HG02852 (cell line): ENCODE measurements around the gene ERCC3.
"Not testable (repeated sequence)": the region's sequence is repeated elsewhere in the genome, so short reads cannot be mapped to it uniquely, and the experiment has no call there.

Source experiments
- ATAC-seq: cut with Tn5 transposase; IDR thresholded peaks from one replicate; pipeline ENCODE4 v1.9.1; 2021; ENCODE audit warnings: mild to moderate bottlenecking, moderate library complexity; ENCODE audit not compliant: unreplicated experiment

The ERCC3 gene

DNA sequence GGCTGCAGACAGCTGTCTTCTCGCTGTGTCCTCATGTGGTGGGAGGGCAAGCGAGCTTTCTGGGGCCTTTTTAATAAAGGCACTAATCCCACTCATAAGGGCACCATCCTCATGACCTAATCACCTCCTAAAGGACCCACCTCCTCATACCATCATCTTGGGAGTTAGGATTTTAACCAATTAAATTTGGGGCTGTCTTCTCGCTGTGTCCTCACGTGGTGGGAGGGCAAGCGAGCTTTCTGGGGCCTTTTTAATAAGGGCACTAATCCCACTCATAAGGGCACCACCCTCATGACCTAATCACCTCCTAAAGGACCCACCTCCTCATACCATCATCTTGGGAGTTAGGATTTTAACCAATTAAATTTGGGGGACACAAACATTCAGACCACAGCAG, 66.7 kb downstream of the ERCC3 start:
- ATAC-seq: not testable (repeated sequence)

DNA sequence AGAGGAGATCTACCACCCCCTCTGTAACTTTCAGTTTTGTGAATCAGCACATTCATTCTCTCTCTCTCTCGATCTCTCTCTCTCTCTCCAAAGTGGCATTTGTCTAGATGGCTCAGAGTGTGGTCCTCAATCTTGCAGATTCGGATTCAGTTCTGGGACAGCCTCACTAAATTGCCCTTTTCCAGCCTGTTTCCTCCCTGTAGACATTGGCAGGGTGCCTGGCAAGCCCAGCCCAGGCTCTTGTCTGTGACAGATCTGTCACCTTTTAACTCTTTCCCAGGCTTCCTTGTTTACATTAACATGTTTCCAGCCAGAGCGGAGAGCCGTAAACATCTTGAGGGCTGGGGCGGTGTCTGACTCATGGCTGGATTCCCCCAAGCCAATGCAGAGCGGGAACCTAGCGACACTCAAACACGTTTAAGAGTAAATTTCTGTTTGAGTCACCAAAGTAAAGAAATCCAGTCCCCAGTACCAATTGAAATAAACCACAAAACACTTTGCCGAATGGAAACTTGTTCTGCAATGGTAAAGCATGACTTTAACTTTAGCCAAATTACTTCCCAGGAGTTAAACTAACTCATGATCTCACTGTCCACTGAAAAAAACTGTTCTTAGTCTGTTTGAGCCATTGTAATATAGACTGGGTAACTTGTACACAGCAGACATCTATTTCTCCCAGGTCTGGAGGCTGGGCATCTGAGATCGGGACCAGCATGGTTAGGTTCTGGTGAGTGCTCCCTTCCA, 67.3 kb downstream of the ERCC3 start:
- peak; percentile 92 for ATAC-seq

DNA sequence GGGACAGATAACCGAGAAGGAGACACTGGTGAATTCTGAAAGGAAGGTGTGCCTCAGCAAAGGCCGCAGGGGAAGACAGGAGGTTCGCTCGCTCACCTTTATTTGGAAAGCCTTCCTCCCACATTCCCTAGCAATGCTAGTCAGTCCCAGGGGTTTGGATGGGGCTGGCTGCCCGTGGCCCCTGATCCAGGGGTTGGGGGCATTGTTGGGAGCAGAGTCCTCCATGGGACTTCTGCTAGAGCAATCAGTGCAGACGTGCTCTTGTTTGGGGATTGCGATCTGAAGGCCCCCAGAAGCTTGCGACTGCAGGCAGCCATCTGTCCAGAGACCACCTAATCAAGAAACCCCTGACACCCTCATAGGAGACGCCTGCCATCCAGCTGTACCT, 67.8 kb downstream of the ERCC3 start:
- ATAC-seq: no peak

DNA sequence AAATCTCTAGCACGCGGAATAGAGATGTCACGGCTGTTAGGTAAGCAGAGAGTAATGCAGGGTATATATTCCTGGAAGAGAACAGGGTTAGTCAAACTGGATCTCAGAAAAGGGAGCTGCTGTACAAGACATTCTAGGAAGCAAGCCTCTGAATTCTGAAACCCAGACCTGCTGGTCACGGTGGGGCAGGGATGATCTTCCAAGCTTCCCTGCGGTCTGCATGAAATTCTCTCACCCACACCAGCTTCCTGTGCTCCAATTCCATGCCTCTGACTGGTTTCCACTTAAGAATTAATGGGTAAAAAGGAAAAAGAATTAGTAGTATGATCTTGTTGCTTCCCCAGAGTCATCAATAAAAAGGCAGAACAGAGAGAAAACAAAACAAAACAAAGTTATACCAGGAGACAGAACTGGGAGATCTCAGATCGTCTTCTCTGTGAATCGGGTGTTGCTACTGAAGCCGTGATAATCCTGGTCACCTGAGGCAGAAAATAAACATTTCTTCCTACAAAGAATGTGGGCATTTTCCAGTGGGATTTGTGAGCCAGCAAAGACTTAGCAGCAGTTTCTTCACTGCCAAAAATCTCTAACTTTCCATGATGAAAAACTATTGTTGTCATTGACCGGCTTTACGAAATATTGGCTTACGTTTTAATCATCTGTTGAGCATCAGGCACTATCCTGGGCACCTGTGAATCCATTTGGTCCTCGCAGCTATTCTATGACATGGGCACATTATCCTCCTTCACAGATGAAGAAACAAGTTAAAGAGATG, 68.6 kb downstream of the ERCC3 start:
- ATAC-seq: no peak

DNA sequence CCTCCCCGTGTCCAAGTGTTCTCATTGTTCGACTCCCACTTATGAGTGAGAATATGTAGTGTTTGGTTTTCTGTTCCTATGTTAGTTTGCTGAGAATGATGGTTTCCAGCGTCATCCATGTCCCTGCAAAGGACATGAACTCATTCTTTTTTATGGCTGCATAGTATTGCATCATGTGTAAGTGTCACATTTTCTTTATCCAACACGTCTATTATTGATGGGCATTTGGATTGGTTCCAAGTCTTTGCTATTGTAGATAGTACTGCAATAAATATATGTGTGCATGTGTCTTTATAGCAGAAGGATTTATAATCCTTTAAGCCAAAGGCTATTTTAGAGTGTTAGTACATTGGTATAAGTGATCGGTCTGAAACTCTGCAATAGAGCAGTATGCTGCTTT, 69.8 kb downstream of the ERCC3 start:
- ATAC-seq: not testable (repeated sequence)

DNA sequence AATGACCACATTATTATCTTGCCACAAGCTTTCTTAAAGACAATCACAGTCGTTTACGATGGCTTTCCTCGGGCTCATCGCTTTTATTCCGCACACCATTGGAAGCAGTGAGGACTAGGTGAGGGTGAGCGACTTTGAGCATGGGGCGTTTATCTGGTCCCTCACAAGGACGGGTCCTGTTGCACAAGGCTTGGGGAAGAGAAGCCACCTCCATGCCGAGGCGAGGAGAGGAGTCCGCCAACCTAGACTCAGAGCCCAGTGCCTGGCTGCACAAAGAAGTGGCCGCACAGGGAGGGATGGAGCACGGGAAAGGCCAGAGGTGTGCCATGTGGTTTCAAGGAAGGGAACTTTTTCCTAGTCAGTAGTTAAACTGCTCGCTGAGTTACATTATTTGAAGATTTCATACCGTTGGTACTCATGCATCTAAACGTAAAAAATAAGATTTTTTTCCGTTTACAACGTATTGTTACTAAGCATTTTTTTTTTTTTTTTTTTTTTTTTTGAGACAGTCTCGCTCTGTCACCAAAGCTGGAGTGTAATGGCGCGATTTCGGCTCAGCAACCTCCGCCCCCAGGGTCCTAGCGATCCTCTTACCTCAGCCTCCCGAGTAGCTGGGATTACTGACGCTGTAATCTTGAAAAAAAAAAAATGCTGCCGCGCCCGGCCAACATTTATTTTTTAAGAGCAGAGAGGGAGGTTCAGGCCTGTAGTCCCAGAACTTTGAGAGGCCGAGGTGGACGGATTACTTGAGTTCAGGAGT, 73.0 kb downstream of the ERCC3 start:
- no peak for ATAC-seq

DNA sequence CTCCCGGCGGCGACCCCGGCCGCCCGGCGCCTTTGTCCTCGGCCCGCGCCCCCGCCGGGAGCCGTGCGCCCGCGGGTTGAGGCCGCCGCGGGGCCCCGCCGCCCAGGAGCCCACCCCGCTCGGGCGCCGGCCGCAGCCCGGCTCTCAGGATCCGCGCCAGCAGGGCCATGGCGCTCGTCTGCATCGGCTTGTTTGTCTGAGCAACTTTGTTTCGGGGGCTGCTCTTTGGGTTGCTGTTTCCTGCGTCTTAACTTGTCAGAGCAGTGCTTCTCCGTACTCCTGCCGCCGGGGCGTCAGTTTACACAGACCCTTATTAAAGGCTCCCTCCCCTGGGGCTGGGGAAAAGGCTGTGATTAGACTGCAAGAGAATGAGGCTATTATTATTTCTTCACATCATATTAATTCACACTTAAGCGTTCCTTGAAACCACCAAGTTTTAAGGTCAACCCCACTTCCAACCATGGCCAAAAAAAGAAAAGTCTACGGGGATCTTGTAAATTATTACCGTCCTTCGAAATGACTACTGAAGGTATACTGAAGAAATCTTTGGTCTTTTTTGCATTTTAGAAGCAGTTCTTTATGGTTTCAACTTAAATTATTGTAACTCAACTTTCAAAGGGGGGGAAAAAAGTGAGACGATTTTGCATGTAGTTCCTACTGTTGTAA, 73.7 kb downstream of the ERCC3 start, which contains the start of gene CYP27C1:
Gene CYP27C1, minus strand, starts transcription at position 198 of the 666 bp plus-strand sequence. Its CDS starts 29 bp downstream, at position 169.
- ATAC-seq: no peak

DNA sequence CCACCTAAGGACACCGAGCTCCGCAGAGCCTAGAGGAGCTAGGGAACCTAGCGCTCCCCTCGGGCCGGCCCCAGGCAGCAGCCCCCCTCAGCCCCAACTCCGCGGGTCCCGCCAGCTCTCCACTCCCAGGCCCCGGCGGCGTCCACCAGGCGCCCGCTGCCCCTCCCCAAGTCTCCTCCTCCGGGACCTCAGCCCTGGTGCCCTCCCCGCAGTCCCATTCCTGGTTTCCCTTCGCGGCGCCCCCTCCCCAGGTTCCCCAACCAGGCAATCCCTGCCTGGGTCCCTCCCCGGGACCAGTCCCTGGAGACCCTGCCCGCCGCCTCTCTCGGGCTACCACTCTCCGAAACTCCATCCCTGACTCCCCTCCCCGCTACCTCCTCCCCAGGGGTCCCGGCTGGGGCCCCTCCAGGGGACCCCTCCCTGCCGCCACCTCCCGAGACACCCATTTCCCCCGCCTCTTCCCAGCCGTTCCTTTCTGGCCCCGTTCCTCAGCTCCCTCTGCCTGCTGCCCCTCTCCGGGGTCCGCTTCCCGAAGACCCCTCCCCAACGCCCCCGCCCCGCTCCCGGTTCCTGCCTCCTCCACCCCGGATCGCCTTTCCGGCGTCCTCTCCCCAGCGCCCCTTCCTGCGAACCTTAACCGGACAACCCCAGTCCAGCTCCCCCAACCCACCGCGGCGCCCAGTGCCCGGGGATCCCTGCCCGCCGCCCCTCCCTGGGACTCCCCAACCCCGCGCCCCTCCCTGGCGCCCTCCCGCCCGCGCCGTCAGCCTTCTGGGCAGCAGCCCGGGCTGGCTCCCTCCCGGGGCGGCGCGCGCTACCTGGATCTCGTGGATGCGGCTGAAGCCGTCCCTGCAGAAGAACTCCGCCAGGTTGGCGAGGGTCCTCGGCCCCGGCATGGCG, 74.5 kb downstream of the ERCC3 start:
- no peak for ATAC-seq

DNA sequence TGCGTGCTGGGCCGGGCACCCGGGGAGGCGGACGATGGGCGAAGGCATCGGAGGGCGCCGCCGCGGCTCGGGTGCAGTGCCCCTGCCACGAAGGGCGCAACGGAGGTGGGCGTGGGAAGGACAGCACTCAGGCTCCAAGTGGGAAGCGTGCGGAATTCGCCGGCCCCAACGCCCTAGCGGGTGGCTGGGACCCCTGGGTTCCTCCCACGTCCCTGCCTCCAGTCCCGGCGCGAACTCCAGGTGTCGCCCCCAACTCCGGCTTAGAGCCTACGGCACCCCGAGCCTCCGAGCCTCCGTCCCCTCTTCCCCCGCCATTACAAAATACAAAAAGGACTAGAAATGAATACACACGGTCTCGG, 75.2 kb downstream of the ERCC3 start:
- no peak for ATAC-seq

DNA sequence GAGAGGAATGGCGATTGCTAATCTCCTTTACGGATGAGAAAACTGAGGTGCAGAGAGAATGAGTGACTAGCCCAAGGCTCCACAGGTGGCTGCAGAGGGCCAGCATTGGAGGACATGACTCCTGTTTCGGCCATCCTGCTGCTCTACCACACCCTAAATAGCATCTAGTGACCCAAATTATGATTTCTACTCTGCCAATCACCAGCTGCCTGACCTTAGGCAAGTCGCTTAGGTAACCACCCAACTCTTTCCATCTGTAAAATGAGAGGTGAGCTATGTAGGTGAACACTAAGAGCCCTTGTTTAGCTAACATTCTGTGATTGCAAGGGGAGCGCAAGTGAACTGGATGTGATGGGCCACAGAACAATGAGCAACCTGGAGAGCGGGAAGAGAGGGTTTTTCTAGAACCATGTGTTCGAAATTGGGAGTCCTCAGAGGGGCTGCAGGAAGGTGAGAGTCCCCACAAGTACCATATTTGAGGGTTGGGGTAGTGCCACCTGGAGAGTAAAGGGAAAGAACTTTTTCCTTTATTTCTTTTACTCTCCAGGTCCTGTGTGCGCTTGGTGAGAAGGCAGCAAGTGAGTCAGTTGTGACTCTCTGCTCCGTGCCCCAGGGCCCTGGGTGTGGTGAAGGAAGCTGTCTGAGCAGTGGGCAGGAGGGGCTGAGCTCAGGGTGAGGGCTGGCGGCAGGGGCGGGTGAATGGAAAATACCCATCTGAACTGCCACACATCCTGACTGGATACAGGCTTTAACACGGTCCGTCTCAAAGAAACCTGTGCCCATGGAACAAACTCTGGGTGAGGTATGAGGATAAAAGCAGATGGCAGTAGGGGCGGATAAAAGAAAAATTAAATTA, 76.2 kb downstream of the ERCC3 start:
- no peak for ATAC-seq

DNA sequence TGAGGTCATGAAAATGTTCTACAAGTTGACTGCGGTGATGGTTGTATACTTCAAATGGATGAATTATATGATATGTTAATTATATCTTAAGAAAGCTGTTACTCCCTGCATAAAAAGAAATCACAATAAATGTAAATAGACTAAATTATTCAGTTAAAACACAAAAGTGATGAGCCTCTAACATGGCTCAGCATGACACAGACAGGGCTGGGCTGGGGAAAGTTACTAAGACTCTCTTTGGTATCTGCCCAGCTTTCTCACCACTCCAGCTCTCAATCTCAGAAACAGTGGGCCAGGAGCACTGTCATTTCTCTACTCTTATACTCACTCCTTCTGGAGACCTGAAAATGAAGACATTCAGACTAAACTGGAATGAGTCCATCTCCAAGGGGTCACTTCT, 77.4 kb downstream of the ERCC3 start:
- ATAC-seq: no peak

DNA sequence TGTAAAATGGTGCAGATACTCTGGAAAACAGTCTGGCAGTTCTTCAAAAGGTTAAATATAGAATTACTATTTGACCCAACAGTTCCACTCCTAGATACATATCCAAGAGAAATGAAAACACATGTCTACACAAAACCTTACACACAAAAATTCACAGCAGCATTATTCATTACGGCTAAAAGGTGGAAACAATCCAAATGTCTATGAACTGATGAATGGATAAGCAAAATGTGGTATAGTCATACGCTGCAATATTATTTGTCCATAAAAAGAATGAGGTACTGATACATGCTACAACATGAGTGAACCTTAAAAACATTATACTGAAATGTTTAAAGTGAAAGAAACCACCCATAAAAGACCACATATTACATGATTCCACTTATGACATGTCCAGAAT, 77.8 kb downstream of the ERCC3 start:
- ATAC-seq: no peak

DNA sequence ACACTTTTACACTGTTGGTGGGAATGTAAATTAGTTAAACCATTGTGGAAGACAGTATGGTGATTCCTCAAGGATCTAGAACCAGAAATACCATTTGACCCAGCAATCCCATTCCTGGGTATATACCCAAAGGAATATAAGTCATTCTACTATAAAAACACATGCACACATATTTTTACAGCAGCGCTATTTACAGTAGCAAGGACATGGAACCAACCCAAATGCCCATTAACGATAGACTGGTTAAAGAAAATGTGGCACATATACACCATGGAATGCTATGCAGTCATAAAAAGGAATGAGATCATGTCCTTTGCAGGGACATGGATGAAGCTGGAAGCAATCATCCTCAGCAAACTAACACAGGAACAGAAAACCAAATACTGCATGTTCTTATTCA, 79.7 kb downstream of the ERCC3 start:
- ATAC-seq: not testable (repeated sequence)

DNA sequence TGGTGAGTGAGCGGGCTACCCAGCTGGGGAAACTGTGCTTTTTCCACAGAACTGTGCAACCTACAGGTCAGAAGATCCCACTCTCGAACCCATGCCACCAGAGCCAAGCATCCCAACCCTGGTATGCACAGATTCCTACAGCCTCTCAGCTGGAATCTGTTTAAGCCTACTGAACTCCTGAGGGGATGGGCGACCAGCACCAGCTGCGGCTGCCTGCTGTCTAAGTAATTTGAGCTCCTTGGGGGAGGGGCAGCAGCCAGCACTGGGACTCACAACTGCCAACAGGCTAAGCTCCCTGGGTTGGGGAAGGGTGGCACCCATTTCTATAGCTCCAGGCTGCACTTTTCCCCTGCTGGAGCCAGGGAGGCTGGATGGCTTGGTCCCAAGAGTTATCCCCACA, 85.6 kb downstream of the ERCC3 start:
- ATAC-seq: no peak
